K562 treated with DMSO at 1 percent for 48 hours (cell line): Measurements from ENCODE around the gene HMGXB3. TPM values are rescaled to one million over a fixed set of nuclear protein-coding genes. Genes with fewer than 3 reads are reported as not detected.

Experiments used
- total RNA-seq: library from RNA; unstranded; fragments of 300-600 nt; gene quantifications from 2 replicates; pipeline ENCODE4 v1.2.3, GENCODE V29; 2022; ENCODE audit warnings: low replicate concordance; ENCODE audit errors: extremely low read depth

Gene HMGXB3
- total RNA-seq = not detected in 2 replicates

GRCh38 chr5:150000256-150000989 lies at the start of gene HMGXB3, which contains the start of gene TIGD6:
HMGXB3 (plus strand) TSS chr5:150000739; CDS start chr5:150004853, 4,114 bp downstream.
TIGD6 (minus strand) TSS chr5:150000654; CDS start chr5:149996348, 4,306 bp downstream.

GRCh38 chr5:149960272-149961185 lies 40.0 kb upstream of the HMGXB3 start, which contains the start of gene SLC26A2:
SLC26A2 (plus strand) TSS chr5:149960758; CDS start chr5:149977653, 16,895 bp downstream.

GRCh38 chr5:150085950-150086715 lies 85.6 kb downstream of the HMGXB3 start, which contains the start of gene CSF1R:
CSF1R (minus strand) TSS chr5:150086554; CDS start chr5:150086427, 127 bp downstream.

Other genes with a start within 250 kb of the HMGXB3 start
- not detected in 2 replicates for gene PDE6A, start 55.9 kb upstream of the HMGXB3 start, total RNA-seq
- gene SLC26A2, start 40.0 kb upstream of the HMGXB3 start, total RNA-seq = not detected in 2 replicates
- not detected in 2 replicates for gene TIGD6, start 85 bp upstream of the HMGXB3 start, total RNA-seq
- gene CSF1R, start 85.8 kb downstream of the HMGXB3 start, total RNA-seq = not detected in 2 replicates
- gene PDGFRB, start 155.1 kb downstream of the HMGXB3 start, total RNA-seq = not detected in 2 replicates
- gene CDX1, start 166.0 kb downstream of the HMGXB3 start, total RNA-seq = not detected in 2 replicates
- gene SLC6A7, start 189.3 kb downstream of the HMGXB3 start, total RNA-seq = not detected in 2 replicates